22Rv1 (cell line): ENCODE measurements around the gene FGF11.
A peak's percentile ranks its signal among the peaks of the same experiment; 100 is the strongest.

Experiments
- H3K27ac ChIP-seq: fragments of 450-650 bp; 2 replicates; pipeline ENCODE4 v1.5.1; 2017
- CTCF ChIP-seq: fragments of 450-650 bp; IDR thresholded peaks from 2 replicates; pipeline ENCODE4 v1.5.1; 2017; ENCODE audit warnings: mild to moderate bottlenecking
- ZFX ChIP-seq: fragments of 450-650 bp; IDR thresholded peaks from 2 replicates; pipeline ENCODE4 v1.6.1; 2017; ENCODE audit warnings: antibody characterized with exemption, borderline replicate concordance

Gene FGF11

GRCh38 chr17:7440113-7440833 lies 961 bp downstream of the FGF11 start:
- TF ChIP-seq ZFX (no peak), CTCF (no peak)
- H3K27ac ChIP-seq: no peak overlapping the region

- TF ChIP-seq CTCF (no peak), ZFX (no peak)
- no peak overlapping the region for H3K27ac ChIP-seq
These were observed 1.5 kb downstream of the FGF11 start for GRCh38 chr17:7440834-7441195.

- no peak overlapping the region for H3K27ac ChIP-seq
- TF ChIP-seq CTCF (no peak), ZFX (no peak)
These were observed 2.0 kb downstream of the FGF11 start for GRCh38 chr17:7441266-7441665.

GRCh38 chr17:7442142-7442541 lies 2.8 kb downstream of the FGF11 start:
- no peak for TF ChIP-seq ZFX
- no peak for TF ChIP-seq CTCF
- no peak overlapping the region for H3K27ac ChIP-seq

GRCh38 chr17:7443499-7444485 lies 4.5 kb downstream of the FGF11 start:
- H3K27ac ChIP-seq: peak overlapping the region; percentile 24; the same call in 1 of the 2 replicates
- TF ChIP-seq CTCF: no peak
- no peak for TF ChIP-seq ZFX

- H3K27ac ChIP-seq: peak within 1 kb of the TSS; percentile 82
- TF ChIP-seq CTCF (peak; percentile 31), ZFX (no peak)
These were observed 5.6 kb downstream of the FGF11 start, which contains the start of gene CHRNB1 for GRCh38 chr17:7444682-7445618. Gene CHRNB1 (plus strand): TSS chr17:7445061. CDS start chr17:7445128, 67 bp downstream.
